ENCODE results near the gene LRP5. TPM values are rescaled to one million over a fixed set of nuclear protein-coding genes. Genes with fewer than 3 reads are reported as not detected.

Gene LRP5
- total and polyA plus RNA-seq, 9 of the 15 experiments (the other 6 are each of a cell fraction or from before 2014, with no cell fraction given): 0.48 to 44.2 (median 13.5) TPM

DNA sequence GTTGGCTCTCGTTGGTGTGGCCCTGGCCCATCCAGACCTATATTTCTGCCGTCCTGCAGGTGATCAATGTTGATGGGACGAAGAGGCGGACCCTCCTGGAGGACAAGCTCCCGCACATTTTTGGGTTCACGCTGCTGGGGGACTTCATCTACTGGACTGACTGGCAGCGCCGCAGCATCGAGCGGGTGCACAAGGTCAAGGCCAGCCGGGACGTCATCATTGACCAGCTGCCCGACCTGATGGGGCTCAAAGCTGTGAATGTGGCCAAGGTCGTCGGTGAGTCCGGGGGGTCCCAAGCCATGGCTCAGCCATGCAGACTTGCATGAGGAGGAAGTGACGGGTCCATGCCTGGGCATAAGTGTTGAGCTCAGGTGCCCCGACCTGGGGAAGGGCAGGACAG is 91.0 kb downstream of the LRP5 start (continued):
- TF ChIP-seq, protein P1, sequence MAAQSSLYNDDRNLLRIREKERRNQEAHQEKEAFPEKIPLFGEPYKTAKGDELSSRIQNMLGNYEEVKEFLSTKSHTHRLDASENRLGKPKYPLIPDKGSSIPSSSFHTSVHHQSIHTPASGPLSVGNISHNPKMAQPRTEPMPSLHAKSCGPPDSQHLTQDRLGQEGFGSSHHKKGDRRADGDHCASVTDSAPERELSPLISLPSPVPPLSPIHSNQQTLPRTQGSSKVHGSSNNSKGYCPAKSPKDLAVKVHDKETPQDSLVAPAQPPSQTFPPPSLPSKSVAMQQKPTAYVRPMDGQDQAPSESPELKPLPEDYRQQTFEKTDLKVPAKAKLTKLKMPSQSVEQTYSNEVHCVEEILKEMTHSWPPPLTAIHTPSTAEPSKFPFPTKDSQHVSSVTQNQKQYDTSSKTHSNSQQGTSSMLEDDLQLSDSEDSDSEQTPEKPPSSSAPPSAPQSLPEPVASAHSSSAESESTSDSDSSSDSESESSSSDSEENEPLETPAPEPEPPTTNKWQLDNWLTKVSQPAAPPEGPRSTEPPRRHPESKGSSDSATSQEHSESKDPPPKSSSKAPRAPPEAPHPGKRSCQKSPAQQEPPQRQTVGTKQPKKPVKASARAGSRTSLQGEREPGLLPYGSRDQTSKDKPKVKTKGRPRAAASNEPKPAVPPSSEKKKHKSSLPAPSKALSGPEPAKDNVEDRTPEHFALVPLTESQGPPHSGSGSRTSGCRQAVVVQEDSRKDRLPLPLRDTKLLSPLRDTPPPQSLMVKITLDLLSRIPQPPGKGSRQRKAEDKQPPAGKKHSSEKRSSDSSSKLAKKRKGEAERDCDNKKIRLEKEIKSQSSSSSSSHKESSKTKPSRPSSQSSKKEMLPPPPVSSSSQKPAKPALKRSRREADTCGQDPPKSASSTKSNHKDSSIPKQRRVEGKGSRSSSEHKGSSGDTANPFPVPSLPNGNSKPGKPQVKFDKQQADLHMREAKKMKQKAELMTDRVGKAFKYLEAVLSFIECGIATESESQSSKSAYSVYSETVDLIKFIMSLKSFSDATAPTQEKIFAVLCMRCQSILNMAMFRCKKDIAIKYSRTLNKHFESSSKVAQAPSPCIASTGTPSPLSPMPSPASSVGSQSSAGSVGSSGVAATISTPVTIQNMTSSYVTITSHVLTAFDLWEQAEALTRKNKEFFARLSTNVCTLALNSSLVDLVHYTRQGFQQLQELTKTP (IDR thresholded peaks at IDR 0.05; ENCODE audit: low read depth in 1 of 2, partially characterized antibody in 2 of 2): no peak
- TF ChIP-seq GABPB2 (CRISPR knock-in tag; conservative IDR thresholded peaks at IDR 0.05): no peak
- TF ChIP-seq SUPT5H (IDR thresholded peaks at IDR 0.05): no peak

GRCh38 chr11:68403831-68404230 is 91.4 kb downstream of the LRP5 start:
- Histone ChIP-seq H3K9ac (ENCODE audit: insufficient read depth in 1 of 2, low read depth in 2 of 2, low read length in 2 of 2) (peak overlapping the region in 1 of 2 experiments; percentile 9; a peak in 1 of 4 replicates), H3K27ac (ENCODE audit: extremely low read depth, low read depth, low read length) (no peak overlapping the region), H2AFZ (ENCODE audit: low read depth, low read length) (no peak overlapping the region), H3K79me2 (ENCODE audit: control insufficient read depth, insufficient read depth, low read length) (peaks cover 3% of the 10 kb centered on the region; the same call in 2 of the 3 replicates), H3K27me3 (ENCODE audit: control insufficient read depth in 2 of 2, insufficient read depth in 2 of 2, low read length in 2 of 2) (no peaks in the 10 kb centered on the region), H4K20me1 (replicated peaks; ENCODE audit: control insufficient read depth, insufficient read depth, low read length) (0 out of 2 replicates have a peak, but pooled peaks cover 4% of the 10 kb centered on the region), H3K4me3 (no peak overlapping the region), H3K4me2 (ENCODE audit: insufficient read depth, low read length) (no peak overlapping the region), H3K9me1 (ENCODE audit: control insufficient read depth, insufficient read depth, low read length) (no peaks in the 10 kb centered on the region), H3K9me3 (replicated peaks; ENCODE audit: control insufficient read depth, insufficient read depth, low read depth, low read length) (no peaks in the 10 kb centered on the region), H3K4me1 (replicated peaks in 1 of 2; ENCODE audit: control insufficient read depth in 2 of 2, insufficient read depth in 2 of 2, low read length in 2 of 2) (peaks cover 0 to 10% of the 10 kb centered on the region in 2 experiments; a peak in 3 of 5 replicates), H3K36me3 (ENCODE audit: control insufficient read depth, insufficient read depth, low read length) (peaks cover 44% of the 10 kb centered on the region; the same call in 1 of the 3 replicates)
- POLR2A ChIA-PET: no interaction called here
- 93% methylated on average over 12 of the region's 12 CpGs for WGBS (ENCODE audit: insufficient coverage, low coverage, missing lambda C conversion rate)
- FAIRE-seq (no peak), ATAC-seq (no peak), DNase-seq (ENCODE audit: extremely low read depth in 1 of 4, low spot score in 3 of 4) (no peak)
- CTCF ChIA-PET (ENCODE audit: low intra/inter-chr PET ratio): no interaction called here
- BruUV-seq (replicated peaks): no TSS peak
- in situ Hi-C loops (cut with MboI) (no loop called here), intact Hi-C loops (cut with micrococcal nuclease) (no loop called here)
- TF ChIP-seq XRCC5 (IDR thresholded peaks at IDR 0.05; ENCODE audit: low read depth, low read length) (no peak), ZNF79 (CRISPR knock-in tag; IDR thresholded peaks at IDR 0.05; ENCODE audit: low read depth) (no peak), RBM15 (IDR thresholded peaks at IDR 0.05; ENCODE audit: insufficient read depth, low read length) (no peak), PCBP2 (IDR thresholded peaks at IDR 0.05; ENCODE audit: low read depth, low read length, poor library complexity, severe bottlenecking) (no peak), ELF4 (CRISPR knock-in tag; IDR thresholded peaks at IDR 0.05) (no peak), DMBX1 (CRISPR knock-in tag; IDR thresholded peaks at IDR 0.05; ENCODE audit: borderline replicate concordance) (no peak), ZNF12 (CRISPR knock-in tag; IDR thresholded peaks at IDR 0.05) (no peak), PRMT5 (CRISPR knock-in tag; IDR thresholded peaks at IDR 0.05) (no peak)
- TF ChIP-seq, protein P2, sequence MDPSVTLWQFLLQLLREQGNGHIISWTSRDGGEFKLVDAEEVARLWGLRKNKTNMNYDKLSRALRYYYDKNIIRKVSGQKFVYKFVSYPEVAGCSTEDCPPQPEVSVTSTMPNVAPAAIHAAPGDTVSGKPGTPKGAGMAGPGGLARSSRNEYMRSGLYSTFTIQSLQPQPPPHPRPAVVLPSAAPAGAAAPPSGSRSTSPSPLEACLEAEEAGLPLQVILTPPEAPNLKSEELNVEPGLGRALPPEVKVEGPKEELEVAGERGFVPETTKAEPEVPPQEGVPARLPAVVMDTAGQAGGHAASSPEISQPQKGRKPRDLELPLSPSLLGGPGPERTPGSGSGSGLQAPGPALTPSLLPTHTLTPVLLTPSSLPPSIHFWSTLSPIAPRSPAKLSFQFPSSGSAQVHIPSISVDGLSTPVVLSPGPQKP (CRISPR knock-in tag; IDR thresholded peaks at IDR 0.05): no peak

Data from K562 (cell line).